Measurements from ENCODE around the gene ANKRD52. TPM values are rescaled to one million over a fixed set of nuclear protein-coding genes. Genes with fewer than 3 reads are reported as not detected.
"Not testable (repeated sequence)": the region's sequence is repeated elsewhere in the genome, so short reads cannot be mapped to it uniquely, and the experiment has no call there.

The ANKRD52 gene
- polyA plus RNA-seq, 6 donors from 2014 or later: 2.3 to 13.2 (median 8.0) TPM

- no peak overlapping the region for H3K27ac Mint-ChIP-seq
- no peak overlapping the region for H3K4me3 Mint-ChIP-seq
- no peaks in the 10 kb centered on the region for H3K27me3 Mint-ChIP-seq
- peaks cover 8% of the 10 kb centered on the region in 2 donors for H3K36me3 Mint-ChIP-seq
- DNase-seq: no peak
- no peaks in the 10 kb centered on the region for H3K9me3 Mint-ChIP-seq
- no peak for ATAC-seq (ENCODE audit: low read depth in 2 of 2)
- peaks cover 6 to 23% (median 11%) of the 10 kb centered on the region in 3 donors for H3K4me1 Mint-ChIP-seq
Measured at GRCh38 chr12:56288705-56289387, 30.7 kb upstream of the ANKRD52 start.

- Mint-ChIP-seq H3K4me1 (peaks cover 1 to 14% (median 3%) of the 10 kb centered on the region in 3 donors), H3K9me3 (no peaks in the 10 kb centered on the region), H3K27ac (peak overlapping the region in 4 of 6 donors; percentile 6 to 83 (median 50)), H3K36me3 (peaks cover 8 to 15% of the 10 kb centered on the region in 2 donors), H3K4me3 (no peak overlapping the region), H3K27me3 (no peaks in the 10 kb centered on the region)
- DNase-seq: no peak
- no peak for ATAC-seq (ENCODE audit: low read depth in 2 of 2)
Measured at GRCh38 chr12:56286044-56286830, 28.1 kb upstream of the ANKRD52 start.

- Mint-ChIP-seq H3K4me1 (peaks cover 0 to 15% (median 2%) of the 10 kb centered on the region in 3 donors), H3K36me3 (peaks cover 12 to 15% of the 10 kb centered on the region in 2 donors)
- H3K27ac Mint-ChIP-seq; H3K9me3 Mint-ChIP-seq; H3K4me3 Mint-ChIP-seq; ATAC-seq (ENCODE audit: low read depth in 2 of 2); H3K27me3 Mint-ChIP-seq; DNase-seq: not testable (repeated sequence)
Measured at GRCh38 chr12:56284263-56284662, 26.1 kb upstream of the ANKRD52 start.

GRCh38 chr12:56282579-56282978 lies 24.4 kb upstream of the ANKRD52 start:
- DNase-seq: no peak
- Mint-ChIP-seq H3K27me3 (no peaks in the 10 kb centered on the region), H3K36me3 (peaks cover 12 to 15% of the 10 kb centered on the region in 2 donors), H3K9me3 (no peaks in the 10 kb centered on the region), H3K4me3 (no peak overlapping the region), H3K27ac (peak overlapping the region in 4 of 6 donors; percentile 16 to 80 (median 56)), H3K4me1 (peaks cover 0 to 12% (median 2%) of the 10 kb centered on the region in 3 donors)
- ATAC-seq (ENCODE audit: low read depth in 2 of 2): no peak

GRCh38 chr12:56282030-56282429 lies 23.8 kb upstream of the ANKRD52 start:
- Mint-ChIP-seq H3K9me3 (no peaks in the 10 kb centered on the region), H3K4me3 (no peak overlapping the region), H3K27me3 (no peaks in the 10 kb centered on the region), H3K4me1 (peaks cover 0 to 12% (median 2%) of the 10 kb centered on the region in 3 donors), H3K36me3 (peaks cover 12 to 15% of the 10 kb centered on the region in 2 donors), H3K27ac (peak overlapping the region in 4 of 6 donors; percentile 16 to 80 (median 64))
- DNase-seq (no peak), ATAC-seq (ENCODE audit: low read depth in 2 of 2) (no peak)

GRCh38 chr12:56280849-56281248 lies 22.7 kb upstream of the ANKRD52 start:
- Mint-ChIP-seq H3K27ac (peak overlapping the region in 3 of 6 donors; percentile 21 to 64 (median 60)), H3K4me3 (no peak overlapping the region), H3K36me3 (peaks cover 12 to 18% of the 10 kb centered on the region in 2 donors), H3K4me1 (peaks cover 0 to 6% (median 2%) of the 10 kb centered on the region in 3 donors), H3K9me3 (no peaks in the 10 kb centered on the region), H3K27me3 (no peaks in the 10 kb centered on the region)
- ATAC-seq (ENCODE audit: low read depth in 2 of 2) (no peak), DNase-seq (no peak)

GRCh38 chr12:56278905-56279304 lies 20.7 kb upstream of the ANKRD52 start:
- no peak for DNase-seq
- Mint-ChIP-seq H3K27me3 (no peaks in the 10 kb centered on the region), H3K4me1 (peaks cover 0 to 6% (median 2%) of the 10 kb centered on the region in 3 donors), H3K36me3 (peaks cover 16 to 26% of the 10 kb centered on the region in 2 donors), H3K27ac (no peak overlapping the region), H3K4me3 (no peak overlapping the region), H3K9me3 (no peaks in the 10 kb centered on the region)
- ATAC-seq (ENCODE audit: low read depth in 2 of 2): no peak

- no peak overlapping the region for H3K27ac Mint-ChIP-seq
Measured at GRCh38 chr12:56274299-56274698, 16.1 kb upstream of the ANKRD52 start.

GRCh38 chr12:56272468-56272867 lies 14.3 kb upstream of the ANKRD52 start:
- H3K4me1 Mint-ChIP-seq; H3K27me3 Mint-ChIP-seq; H3K4me3 Mint-ChIP-seq; DNase-seq; H3K9me3 Mint-ChIP-seq; ATAC-seq (ENCODE audit: low read depth in 2 of 2): not testable (repeated sequence)
- H3K27ac Mint-ChIP-seq: peak overlapping the region in 2 of 6 donors; percentile 12 to 29
- peaks cover 16 to 18% of the 10 kb centered on the region in 2 donors for H3K36me3 Mint-ChIP-seq

More at GRCh38 chr12:56274299-56274698, 16.1 kb upstream of the ANKRD52 start:
- peaks cover 16 to 18% of the 10 kb centered on the region in 2 donors for H3K36me3 Mint-ChIP-seq
- ATAC-seq (ENCODE audit: low read depth in 2 of 2) (no peak), DNase-seq (no peak)
- H3K4me3 Mint-ChIP-seq: no peak overlapping the region
- no peaks in the 10 kb centered on the region for H3K4me1 Mint-ChIP-seq
- H3K9me3 Mint-ChIP-seq: no peaks in the 10 kb centered on the region
- no peaks in the 10 kb centered on the region for H3K27me3 Mint-ChIP-seq

GRCh38 chr12:56271031-56271430 lies 12.8 kb upstream of the ANKRD52 start:
- Mint-ChIP-seq H3K27me3 (no peaks in the 10 kb centered on the region), H3K36me3 (peaks cover 15 to 16% of the 10 kb centered on the region in 2 donors), H3K27ac (peak overlapping the region in 4 of 6 donors; percentile 45 to 85 (median 62)), H3K4me3 (peak overlapping the region in 1 of 8 donors; percentile 89), H3K4me1 (peaks cover 16 to 21% (median 16%) of the 10 kb centered on the region in 3 donors), H3K9me3 (no peaks in the 10 kb centered on the region)
- DNase-seq (no peak), ATAC-seq (ENCODE audit: low read depth in 2 of 2) (no peak)

GRCh38 chr12:56267443-56268071 lies 9.4 kb upstream of the ANKRD52 start:
- no peaks in the 10 kb centered on the region for H3K36me3 Mint-ChIP-seq
- H3K27me3 Mint-ChIP-seq: no peaks in the 10 kb centered on the region
- peak overlapping the region; percentile 89 to 96 (median 95) for H3K4me3 Mint-ChIP-seq
- H3K4me1 Mint-ChIP-seq: peaks cover 16 to 21% (median 16%) of the 10 kb centered on the region in 3 donors
- H3K9me3 Mint-ChIP-seq: no peaks in the 10 kb centered on the region
- DNase-seq (no peak), ATAC-seq (ENCODE audit: low read depth in 2 of 2) (peak in 1 of 2 donors; percentile 5)
- peak overlapping the region in 5 of 6 donors; percentile 58 to 95 (median 88) for H3K27ac Mint-ChIP-seq

GRCh38 chr12:56266693-56267442 lies 8.7 kb upstream of the ANKRD52 start, which contains the start of gene COQ10A:
COQ10A (plus strand) TSS chr12:56266942; CDS start chr12:56267119, 177 bp downstream.
- H3K36me3 Mint-ChIP-seq: no peaks in the 10 kb centered on the region
- no peaks in the 10 kb centered on the region for H3K9me3 Mint-ChIP-seq
- H3K4me1 Mint-ChIP-seq: peaks cover 16 to 21% (median 16%) of the 10 kb centered on the region in 3 donors
- peak within 1 kb of the TSS; percentile 86 to 98 (median 97) for H3K27ac Mint-ChIP-seq
- no peaks in the 10 kb centered on the region for H3K27me3 Mint-ChIP-seq
- DNase-seq: peak; percentile 88
- peak; percentile 86 to 88 for ATAC-seq (ENCODE audit: low read depth in 2 of 2)
- H3K4me3 Mint-ChIP-seq: peak within 1 kb of the TSS; percentile 89 to 96 (median 96)
